ENCODE results near the gene MTHFD1L.

Gene MTHFD1L

DNA sequence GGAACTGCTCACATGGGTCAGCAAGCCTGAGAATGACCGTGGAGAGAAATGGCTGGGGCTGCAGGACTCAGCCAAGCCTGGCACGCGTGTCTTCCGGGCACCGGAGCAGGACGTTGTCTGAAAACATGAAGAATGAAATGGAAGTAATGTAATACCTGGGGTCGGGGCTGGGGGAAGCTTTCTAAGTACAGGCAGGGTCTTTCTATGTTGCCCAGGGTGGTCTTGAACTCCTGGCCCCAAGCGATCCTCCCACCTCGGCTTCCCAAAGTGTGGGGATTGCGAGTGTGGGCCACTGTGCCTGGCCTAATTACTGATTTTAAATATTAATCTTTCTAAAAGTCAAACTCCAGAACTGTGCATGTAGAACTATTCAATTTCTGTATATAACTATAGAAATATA lies 218.8 kb downstream of the MTHFD1L start:
- TF ChIP-seq TAF1 (IDR thresholded peaks at IDR 0.05; ENCODE audit: borderline replicate concordance, insufficient read depth, low read length) (no peak), FOXP2 (optimal IDR thresholded peaks at IDR 0.05; ENCODE audit: borderline replicate concordance, extremely low read depth, extremely low read length, insufficient read depth) (no peak), POLR2AphosphoS5 (IDR thresholded peaks at IDR 0.05; ENCODE audit: low read depth, low read length) (no peak), SIN3A (IDR thresholded peaks at IDR 0.05; ENCODE audit: borderline replicate concordance, insufficient read depth, low read length) (no peak)
- TF ChIP-seq, protein P1, sequence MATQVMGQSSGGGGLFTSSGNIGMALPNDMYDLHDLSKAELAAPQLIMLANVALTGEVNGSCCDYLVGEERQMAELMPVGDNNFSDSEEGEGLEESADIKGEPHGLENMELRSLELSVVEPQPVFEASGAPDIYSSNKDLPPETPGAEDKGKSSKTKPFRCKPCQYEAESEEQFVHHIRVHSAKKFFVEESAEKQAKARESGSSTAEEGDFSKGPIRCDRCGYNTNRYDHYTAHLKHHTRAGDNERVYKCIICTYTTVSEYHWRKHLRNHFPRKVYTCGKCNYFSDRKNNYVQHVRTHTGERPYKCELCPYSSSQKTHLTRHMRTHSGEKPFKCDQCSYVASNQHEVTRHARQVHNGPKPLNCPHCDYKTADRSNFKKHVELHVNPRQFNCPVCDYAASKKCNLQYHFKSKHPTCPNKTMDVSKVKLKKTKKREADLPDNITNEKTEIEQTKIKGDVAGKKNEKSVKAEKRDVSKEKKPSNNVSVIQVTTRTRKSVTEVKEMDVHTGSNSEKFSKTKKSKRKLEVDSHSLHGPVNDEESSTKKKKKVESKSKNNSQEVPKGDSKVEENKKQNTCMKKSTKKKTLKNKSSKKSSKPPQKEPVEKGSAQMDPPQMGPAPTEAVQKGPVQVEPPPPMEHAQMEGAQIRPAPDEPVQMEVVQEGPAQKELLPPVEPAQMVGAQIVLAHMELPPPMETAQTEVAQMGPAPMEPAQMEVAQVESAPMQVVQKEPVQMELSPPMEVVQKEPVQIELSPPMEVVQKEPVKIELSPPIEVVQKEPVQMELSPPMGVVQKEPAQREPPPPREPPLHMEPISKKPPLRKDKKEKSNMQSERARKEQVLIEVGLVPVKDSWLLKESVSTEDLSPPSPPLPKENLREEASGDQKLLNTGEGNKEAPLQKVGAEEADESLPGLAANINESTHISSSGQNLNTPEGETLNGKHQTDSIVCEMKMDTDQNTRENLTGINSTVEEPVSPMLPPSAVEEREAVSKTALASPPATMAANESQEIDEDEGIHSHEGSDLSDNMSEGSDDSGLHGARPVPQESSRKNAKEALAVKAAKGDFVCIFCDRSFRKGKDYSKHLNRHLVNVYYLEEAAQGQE (IDR thresholded peaks at IDR 0.05; ENCODE audit: insufficient read depth in 1 of 2, low read depth in 2 of 2, low read length in 2 of 2), result no peak

DNA sequence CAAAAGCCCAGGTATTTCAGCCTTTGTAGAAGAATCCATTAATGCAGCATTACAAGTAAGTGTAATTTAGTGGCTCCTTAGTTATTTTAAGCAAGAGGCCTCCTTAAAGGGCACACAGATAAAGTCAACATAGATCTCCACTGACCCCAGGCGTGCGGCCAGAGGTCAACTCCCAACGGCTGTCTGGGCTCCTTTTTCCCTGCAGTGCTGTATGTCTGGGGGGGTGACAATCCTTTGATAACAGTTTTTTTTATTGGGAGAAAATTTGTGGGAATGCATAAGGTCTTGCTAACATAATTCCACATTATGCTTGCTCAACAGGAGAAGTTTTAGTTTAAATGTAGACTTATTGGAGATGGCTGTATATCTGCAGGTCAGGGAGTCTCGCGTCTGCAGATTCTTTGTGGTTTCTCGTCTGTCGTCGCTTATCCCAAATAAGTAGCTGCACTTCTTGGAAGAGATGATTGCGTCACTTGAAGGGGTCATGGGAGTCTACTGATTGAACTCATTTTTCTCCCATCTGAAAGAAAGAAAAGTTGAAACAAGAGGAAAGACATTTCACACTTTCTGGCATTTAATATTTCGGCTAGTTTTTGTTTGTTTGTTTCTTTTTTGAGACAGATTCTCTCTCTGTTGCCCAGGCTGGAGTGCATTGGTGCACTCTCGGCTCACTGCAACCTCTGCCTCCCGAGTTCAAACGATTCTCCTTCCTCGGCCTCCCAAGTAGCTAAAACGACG lies 222.5 kb downstream of the MTHFD1L start:
- no peak for TF ChIP-seq POLR2AphosphoS5 (IDR thresholded peaks at IDR 0.05; ENCODE audit: low read depth, low read length)
- TF ChIP-seq, protein P1 (IDR thresholded peaks at IDR 0.05; ENCODE audit: insufficient read depth in 1 of 2, low read depth in 2 of 2, low read length in 2 of 2), result no peak
- TF ChIP-seq SIN3A (IDR thresholded peaks at IDR 0.05; ENCODE audit: borderline replicate concordance, insufficient read depth, low read length), result no peak
- no peak for TF ChIP-seq FOXP2 (optimal IDR thresholded peaks at IDR 0.05; ENCODE audit: borderline replicate concordance, extremely low read depth, extremely low read length, insufficient read depth)
- no peak for TF ChIP-seq TAF1 (IDR thresholded peaks at IDR 0.05; ENCODE audit: borderline replicate concordance, insufficient read depth, low read length)

DNA sequence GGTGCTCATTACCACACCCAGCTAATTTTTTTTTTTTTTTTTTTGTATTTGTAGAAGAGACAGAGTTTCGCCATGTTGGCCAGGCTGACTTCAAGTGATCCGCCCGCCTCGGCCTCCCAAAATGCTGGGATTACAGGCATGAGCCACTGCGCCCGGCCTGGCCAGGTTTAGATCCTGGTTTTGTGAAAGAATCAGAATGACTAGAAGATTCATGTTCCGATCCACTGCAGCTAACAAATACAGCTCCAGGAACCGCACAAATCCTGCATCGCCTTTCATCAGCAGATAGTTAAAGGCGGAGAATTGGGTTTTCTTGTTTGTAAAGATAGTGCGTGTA lies 223.1 kb downstream of the MTHFD1L start:
- TF ChIP-seq POLR2AphosphoS5 (IDR thresholded peaks at IDR 0.05; ENCODE audit: low read depth, low read length) (no peak), TAF1 (IDR thresholded peaks at IDR 0.05; ENCODE audit: borderline replicate concordance, insufficient read depth, low read length) (no peak), FOXP2 (optimal IDR thresholded peaks at IDR 0.05; ENCODE audit: borderline replicate concordance, extremely low read depth, extremely low read length, insufficient read depth) (no peak), SIN3A (IDR thresholded peaks at IDR 0.05; ENCODE audit: borderline replicate concordance, insufficient read depth, low read length) (no peak)
- TF ChIP-seq, protein P1 (IDR thresholded peaks at IDR 0.05; ENCODE audit: insufficient read depth in 1 of 2, low read depth in 2 of 2, low read length in 2 of 2), result no peak

DNA sequence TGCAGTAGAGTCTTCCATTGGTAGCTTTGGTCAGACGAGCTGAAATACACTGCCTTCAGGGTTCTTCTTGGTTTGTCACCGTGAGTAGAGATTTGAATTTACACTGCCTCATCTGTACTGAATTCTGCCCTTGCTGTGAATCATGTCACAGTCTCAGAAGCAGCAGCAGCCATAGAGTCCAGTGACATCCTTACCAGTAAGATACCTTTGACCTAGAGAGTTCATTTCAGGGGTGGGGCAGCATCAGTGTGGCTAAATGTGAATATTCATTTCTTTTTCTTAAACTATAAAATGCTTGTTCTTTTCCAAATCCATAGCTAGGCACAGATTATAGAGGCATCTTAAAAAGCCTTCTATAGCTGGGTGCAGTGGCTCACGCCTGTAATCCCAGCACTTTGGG lies 223.5 kb downstream of the MTHFD1L start:
- TF ChIP-seq, protein P1 (IDR thresholded peaks at IDR 0.05; ENCODE audit: insufficient read depth in 1 of 2, low read depth in 2 of 2, low read length in 2 of 2), result no peak
- no peak for TF ChIP-seq SIN3A (IDR thresholded peaks at IDR 0.05; ENCODE audit: borderline replicate concordance, insufficient read depth, low read length)
- no peak for TF ChIP-seq TAF1 (IDR thresholded peaks at IDR 0.05; ENCODE audit: borderline replicate concordance, insufficient read depth, low read length)
- TF ChIP-seq POLR2AphosphoS5 (IDR thresholded peaks at IDR 0.05; ENCODE audit: low read depth, low read length), result no peak
- TF ChIP-seq FOXP2 (optimal IDR thresholded peaks at IDR 0.05; ENCODE audit: borderline replicate concordance, extremely low read depth, extremely low read length, insufficient read depth), result no peak
